Endothelial cell of umbilical vein (primary cell): ENCODE measurements around the gene PDSS2.

ENCODE experiments used
- EZH2 ChIP-seq: IDR thresholded peaks from 2 replicates; pipeline ENCODE4 v1.6.1; 2012; ENCODE audit warnings: borderline replicate concordance, low read depth, mild to moderate bottlenecking, moderate library complexity, low read length, inconsistent platforms; ENCODE audit not compliant: severe bottlenecking
- FOS ChIP-seq: IDR thresholded peaks from 2 replicates; pipeline ENCODE4 v1.6.1; 2011; ENCODE audit warnings: mild to moderate bottlenecking, low read length, moderate library complexity, borderline replicate concordance; ENCODE audit not compliant: insufficient read depth
- JUN ChIP-seq: IDR thresholded peaks from 2 replicates; pipeline ENCODE4 v1.6.1; 2011; ENCODE audit warnings: borderline replicate concordance, low read depth; ENCODE audit not compliant: insufficient read length, insufficient read depth
- POLR2A ChIP-seq: IDR thresholded peaks from 2 replicates; pipeline ENCODE4 v1.6.1; 2012; ENCODE audit warnings: low read depth, mild to moderate bottlenecking, control low read depth, low read length
- POLR2AphosphoS5 ChIP-seq: IDR thresholded peaks from 2 replicates; pipeline ENCODE4 v1.6.1; 2012; ENCODE audit warnings: low read depth, mild to moderate bottlenecking, control low read depth, low read length, moderate library complexity; ENCODE audit not compliant: insufficient read depth
- TF ChIP-seq, protein P1 (sequence below), 2 donors: IDR thresholded peaks; 1 replicate in 1 of 2; 2 replicates in 1 of 2; pipeline ENCODE4 v1.5.1; 2011; ENCODE audit warnings: low read length in 2 of 2, mild to moderate bottlenecking in 2 of 2, moderate library complexity in 2 of 2, control low read depth in 1 of 2, inconsistent platforms in 1 of 2, low read depth in 1 of 2; ENCODE audit not compliant: insufficient read depth in 1 of 2; ENCODE audit errors: extremely low read depth in 1 of 2
- TF ChIP-seq, protein P2 (sequence below): IDR thresholded peaks from 2 replicates; pipeline ENCODE4 v1.6.1; 2011; ENCODE audit not compliant: insufficient read depth, insufficient read length

DNA sequence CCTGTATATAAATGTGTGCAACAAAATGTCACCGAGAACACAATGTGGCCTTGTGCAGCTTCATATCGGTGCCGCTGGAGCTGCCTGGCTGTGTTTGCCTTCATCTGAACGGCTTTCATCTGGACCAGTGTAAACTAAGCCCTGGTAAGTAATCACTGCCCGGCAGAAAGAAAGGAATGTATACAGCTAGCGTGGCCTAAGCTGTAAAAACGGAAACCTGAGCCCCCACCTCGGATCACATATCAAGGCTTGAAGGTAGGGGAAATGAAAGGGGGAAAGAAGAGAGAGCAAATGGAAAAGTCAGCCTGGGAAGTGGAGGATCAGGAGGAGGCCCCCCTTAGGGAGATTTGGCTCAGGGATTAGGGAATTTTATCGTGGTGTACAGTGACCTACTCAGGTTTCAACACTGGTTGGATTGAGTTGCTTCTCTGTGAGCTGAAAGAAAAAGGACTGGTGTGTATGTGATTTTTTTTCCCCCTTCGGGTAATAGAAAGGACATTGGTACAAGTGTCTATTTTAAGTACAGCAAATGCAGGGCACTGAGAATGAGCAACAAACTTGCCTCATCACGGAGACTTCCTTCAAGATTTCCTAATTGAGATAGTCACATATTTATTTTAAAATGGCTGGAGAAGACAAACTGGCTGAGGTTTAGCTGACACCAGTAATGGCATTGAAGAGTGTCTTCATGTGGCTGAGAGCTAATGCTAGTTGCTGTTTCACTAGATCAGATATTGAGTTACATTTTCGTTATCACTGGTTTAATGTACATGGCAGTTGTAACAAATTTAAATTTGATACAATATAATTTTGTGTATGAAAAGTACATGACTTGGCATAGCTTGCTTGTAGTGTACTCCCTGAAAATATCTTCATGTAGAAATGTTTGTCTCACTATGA, 34.0 kb upstream of the PDSS2 start:
- TF ChIP-seq POLR2A (no peak), JUN (no peak), EZH2 (no peak), POLR2AphosphoS5 (no peak), FOS (no peak)
- TF ChIP-seq, protein P1, sequence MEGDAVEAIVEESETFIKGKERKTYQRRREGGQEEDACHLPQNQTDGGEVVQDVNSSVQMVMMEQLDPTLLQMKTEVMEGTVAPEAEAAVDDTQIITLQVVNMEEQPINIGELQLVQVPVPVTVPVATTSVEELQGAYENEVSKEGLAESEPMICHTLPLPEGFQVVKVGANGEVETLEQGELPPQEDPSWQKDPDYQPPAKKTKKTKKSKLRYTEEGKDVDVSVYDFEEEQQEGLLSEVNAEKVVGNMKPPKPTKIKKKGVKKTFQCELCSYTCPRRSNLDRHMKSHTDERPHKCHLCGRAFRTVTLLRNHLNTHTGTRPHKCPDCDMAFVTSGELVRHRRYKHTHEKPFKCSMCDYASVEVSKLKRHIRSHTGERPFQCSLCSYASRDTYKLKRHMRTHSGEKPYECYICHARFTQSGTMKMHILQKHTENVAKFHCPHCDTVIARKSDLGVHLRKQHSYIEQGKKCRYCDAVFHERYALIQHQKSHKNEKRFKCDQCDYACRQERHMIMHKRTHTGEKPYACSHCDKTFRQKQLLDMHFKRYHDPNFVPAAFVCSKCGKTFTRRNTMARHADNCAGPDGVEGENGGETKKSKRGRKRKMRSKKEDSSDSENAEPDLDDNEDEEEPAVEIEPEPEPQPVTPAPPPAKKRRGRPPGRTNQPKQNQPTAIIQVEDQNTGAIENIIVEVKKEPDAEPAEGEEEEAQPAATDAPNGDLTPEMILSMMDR (IDR thresholded peaks at IDR 0.05; ENCODE audit: extremely low read depth in 1 of 2, insufficient read depth in 1 of 2, low read depth in 1 of 2, low read length in 2 of 2): no peak
- TF ChIP-seq, protein P2, sequence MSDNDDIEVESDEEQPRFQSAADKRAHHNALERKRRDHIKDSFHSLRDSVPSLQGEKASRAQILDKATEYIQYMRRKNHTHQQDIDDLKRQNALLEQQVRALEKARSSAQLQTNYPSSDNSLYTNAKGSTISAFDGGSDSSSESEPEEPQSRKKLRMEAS: no peak
